HG02870 (cell line): Measurements from ENCODE around the gene VWF.

Experiments
- ATAC-seq: cut with Tn5 transposase; IDR thresholded peaks from one replicate; pipeline ENCODE4 v1.9.1; 2021; ENCODE audit warnings: mild to moderate bottlenecking, moderate library complexity; ENCODE audit not compliant: unreplicated experiment

VWF gene

GRCh38 chr12:5900533-5901205 lies 223.8 kb downstream of the VWF start:
- no peak for ATAC-seq

GRCh38 chr12:5900076-5900475 lies 224.4 kb downstream of the VWF start:
- ATAC-seq: no peak

GRCh38 chr12:5899675-5900074 lies 224.8 kb downstream of the VWF start:
- ATAC-seq: no peak

GRCh38 chr12:5898874-5899273 lies 225.6 kb downstream of the VWF start:
- ATAC-seq: no peak
